CD1c-positive myeloid dendritic cell (primary cell): Measurements from ENCODE around the gene TBC1D9B.
A peak's percentile ranks its signal among the peaks of the same experiment; 100 is the strongest.

Source experiments
- DNase-seq: peaks from one replicate; pipeline ENCODE4 v3.0.0-alpha.2; 2016; ENCODE audit errors: extremely low spot score

TBC1D9B gene

GRCh38 chr5:179906795-179907555, 722 bp downstream of the TBC1D9B start:
- DNase-seq = no peak

GRCh38 chr5:179906294-179906794, 1.4 kb downstream of the TBC1D9B start:
- DNase-seq = no peak

- DNase-seq = peak; percentile 10
Measured at GRCh38 chr5:179905161-179905560, 2.5 kb downstream of the TBC1D9B start.

GRCh38 chr5:179904463-179905160, 3.1 kb downstream of the TBC1D9B start:
- no peak for DNase-seq

- no peak for DNase-seq
Measured at GRCh38 chr5:179902763-179903158, 4.9 kb downstream of the TBC1D9B start.

- DNase-seq = no peak
Measured at GRCh38 chr5:179901915-179902762, 5.6 kb downstream of the TBC1D9B start.

- DNase-seq = no peak
Measured at GRCh38 chr5:179901462-179901861, 6.2 kb downstream of the TBC1D9B start.

- no peak for DNase-seq
Measured at GRCh38 chr5:179900711-179901110, 7.0 kb downstream of the TBC1D9B start.

- no peak for DNase-seq
Measured at GRCh38 chr5:179900206-179900605, 7.5 kb downstream of the TBC1D9B start.

GRCh38 chr5:179895861-179896260, 11.8 kb downstream of the TBC1D9B start:
- no peak for DNase-seq

GRCh38 chr5:179893958-179894895, 13.5 kb downstream of the TBC1D9B start:
- no peak for DNase-seq

GRCh38 chr5:179893076-179893957, 14.4 kb downstream of the TBC1D9B start:
- no peak for DNase-seq

- DNase-seq = no peak
Measured at GRCh38 chr5:179892255-179892654, 15.4 kb downstream of the TBC1D9B start.

GRCh38 chr5:179890751-179891682, 16.7 kb downstream of the TBC1D9B start:
- DNase-seq = no peak

- DNase-seq = no peak
Measured at GRCh38 chr5:179889885-179890284, 17.8 kb downstream of the TBC1D9B start.

- DNase-seq = no peak
Measured at GRCh38 chr5:179887802-179888201, 19.9 kb downstream of the TBC1D9B start.

- no peak for DNase-seq
Measured at GRCh38 chr5:179887095-179887494, 20.6 kb downstream of the TBC1D9B start.

- DNase-seq = no peak
Measured at GRCh38 chr5:179886190-179886911, 21.3 kb downstream of the TBC1D9B start.
